H9 (cell line): Measurements from ENCODE around the gene MT3. TPM values are rescaled to one million over a fixed set of nuclear protein-coding genes. Genes with fewer than 3 reads are reported as not detected.

Source experiments
- DNase-seq: peaks from one replicate; pipeline ENCODE4 v3.0.0-alpha.2; 2017
- H2AFZ ChIP-seq: one replicate; pipeline ENCODE4 v1.6.1; 2013; ENCODE audit warnings: mild to moderate bottlenecking, low read length, control low read depth, moderate library complexity
- H2AK5ac ChIP-seq: 2 replicates; pipeline ENCODE4 v1.6.1; 2013; ENCODE audit warnings: low read length, control low read depth, mixed read lengths; ENCODE audit not compliant: insufficient read length
- H2BK120ac ChIP-seq: one replicate; pipeline ENCODE4 v1.6.1; 2013; ENCODE audit warnings: low read depth, mild to moderate bottlenecking, low read length, control low read depth, inconsistent platforms; ENCODE audit not compliant: poor library complexity, severe bottlenecking
- H2BK12ac ChIP-seq: 2 replicates; pipeline ENCODE4 v1.6.1; 2013; ENCODE audit warnings: low read length, control low read depth, mixed read lengths, low read depth; ENCODE audit not compliant: insufficient read length
- H2BK15ac ChIP-seq: 2 replicates; pipeline ENCODE4 v1.6.1; 2013; ENCODE audit warnings: low read depth, low read length, control low read depth
- H2BK20ac ChIP-seq: one replicate; pipeline ENCODE4 v1.6.1; 2013; ENCODE audit warnings: low read depth, mild to moderate bottlenecking, low read length, control low read depth, inconsistent platforms; ENCODE audit not compliant: poor library complexity, severe bottlenecking
- H2BK5ac ChIP-seq: 2 replicates; pipeline ENCODE4 v1.6.1; 2013; ENCODE audit warnings: low read length, control low read depth, mixed read lengths; ENCODE audit not compliant: insufficient read length
- H3K14ac ChIP-seq: 2 replicates; pipeline ENCODE4 v1.6.1; 2013; ENCODE audit warnings: low read length, control low read depth; ENCODE audit not compliant: insufficient read depth
- H3K18ac ChIP-seq: 2 replicates; pipeline ENCODE4 v1.6.1; 2013; ENCODE audit warnings: low read depth, mild to moderate bottlenecking, mixed read lengths, low read length, control low read depth; ENCODE audit not compliant: insufficient read length
- H3K23ac ChIP-seq: 2 replicates; pipeline ENCODE4 v1.6.1; 2013; ENCODE audit warnings: low read length, control low read depth, mixed read lengths, low read depth; ENCODE audit not compliant: insufficient read length
- H3K23me2 ChIP-seq: 2 replicates; pipeline ENCODE4 v1.6.1; 2013; ENCODE audit warnings: low read depth, mild to moderate bottlenecking, mixed read lengths, low read length, control low read depth; ENCODE audit not compliant: insufficient read length, poor library complexity, severe bottlenecking
- H3K27ac ChIP-seq: 2 replicates; pipeline ENCODE4 v1.5.1; 2013; ENCODE audit warnings: low read length, control low read depth, mixed read lengths, low read depth; ENCODE audit not compliant: insufficient read length
- H3K27me3 ChIP-seq: 2 replicates; pipeline ENCODE4 v1.6.1; 2013; ENCODE audit warnings: low read length, control low read depth, inconsistent platforms; ENCODE audit not compliant: insufficient read depth
- H3K4ac ChIP-seq: 2 replicates; pipeline ENCODE4 v1.6.1; 2013; ENCODE audit warnings: low read depth, mild to moderate bottlenecking, control low read depth, inconsistent platforms, low read length, moderate library complexity
- H3K4me1 ChIP-seq: 2 replicates; pipeline ENCODE4 v1.6.1; 2013; ENCODE audit warnings: low read length, control low read depth, inconsistent platforms; ENCODE audit not compliant: insufficient read depth
- H3K4me2 ChIP-seq: 2 replicates; pipeline ENCODE4 v1.6.1; 2013; ENCODE audit warnings: low read length, control low read depth, mixed read lengths; ENCODE audit not compliant: insufficient read length, insufficient read depth
- H3K56ac ChIP-seq: 2 replicates; pipeline ENCODE4 v1.6.1; 2013; ENCODE audit warnings: low read depth, mild to moderate bottlenecking, mixed read lengths, low read length, control low read depth; ENCODE audit not compliant: insufficient read length
- H3K79me1 ChIP-seq: 2 replicates; pipeline ENCODE4 v1.6.1; 2013; ENCODE audit warnings: low read depth, mild to moderate bottlenecking, moderate library complexity, low read length, control low read depth, inconsistent platforms; ENCODE audit not compliant: insufficient read depth, poor library complexity, severe bottlenecking
- H3K79me2 ChIP-seq: 2 replicates; pipeline ENCODE4 v1.6.1; 2013; ENCODE audit warnings: low read length, control low read depth, inconsistent platforms; ENCODE audit not compliant: insufficient read depth
- H3K9ac ChIP-seq: 2 replicates; pipeline ENCODE4 v1.6.1; 2013; ENCODE audit warnings: low read length, control low read depth, mixed read lengths; ENCODE audit not compliant: insufficient read length; ENCODE audit errors: extremely low read depth
- H3K9me3 ChIP-seq: one replicate; pipeline ENCODE4 v1.6.1; 2013; ENCODE audit warnings: low read depth, low read length, inconsistent platforms; ENCODE audit not compliant: control insufficient read depth
- H3T11ph ChIP-seq: one replicate; pipeline ENCODE4 v1.6.1; 2013; ENCODE audit warnings: mild to moderate bottlenecking, low read length, control low read depth, inconsistent platforms
- H4K20me1 ChIP-seq: one replicate; pipeline ENCODE4 v1.6.1; 2013; ENCODE audit not compliant: control insufficient read depth, insufficient read length, insufficient read depth
- H4K5ac ChIP-seq: 2 replicates; pipeline ENCODE4 v1.6.1; 2013; ENCODE audit warnings: low read depth, mild to moderate bottlenecking, mixed read lengths, low read length, control low read depth; ENCODE audit not compliant: insufficient read length
- H4K8ac ChIP-seq: replicated peaks from 2 replicates; pipeline ENCODE4 v1.6.1; 2013; ENCODE audit warnings: low read length, control low read depth, mixed read lengths, low read depth; ENCODE audit not compliant: insufficient read length
- H4K91ac ChIP-seq: 2 replicates; pipeline ENCODE4 v1.6.1; 2013; ENCODE audit warnings: low read depth, mild to moderate bottlenecking, moderate library complexity, mixed read lengths, low read length, control low read depth; ENCODE audit not compliant: insufficient read length
- H3K27ac Mint-ChIP-seq, 3 experiments: 2 replicates in 2 of 3; 3 replicates in 1 of 3; pipeline ENCODE4 v1.8.0; 2020 to 2021; ENCODE audit warnings: mixed read lengths in 3 of 3, mild to moderate bottlenecking in 1 of 3, moderate library complexity in 1 of 3
- H3K27me3 Mint-ChIP-seq: 2 replicates; pipeline ENCODE4 v1.8.0; 2021; ENCODE audit warnings: low read depth, mild to moderate bottlenecking, moderate library complexity, mixed read lengths
- H3K36me3 Mint-ChIP-seq, 3 experiments: 2 replicates in 2 of 3; 3 replicates in 1 of 3; pipeline ENCODE4 v1.8.0; 2020 to 2021; ENCODE audit warnings: low read depth in 3 of 3, mixed read lengths in 3 of 3; ENCODE audit not compliant: insufficient read depth in 1 of 3
- H3K4me1 Mint-ChIP-seq, 2 experiments: 2 replicates each; pipeline ENCODE4 v1.8.0; 2020; ENCODE audit warnings: mixed read lengths in 2 of 2
- H3K4me3 Mint-ChIP-seq, 2 experiments: 2 replicates in 1 of 2; 3 replicates in 1 of 2; pipeline ENCODE4 v1.8.0; 2020 to 2021; ENCODE audit warnings: mild to moderate bottlenecking in 2 of 2, mixed read lengths in 2 of 2, moderate library complexity in 1 of 2
- H3K9me3 Mint-ChIP-seq, 2 experiments: 2 replicates in 1 of 2; 3 replicates in 1 of 2; pipeline ENCODE4 v1.8.0; 2020; ENCODE audit warnings: mild to moderate bottlenecking in 2 of 2, mixed read lengths in 2 of 2, moderate library complexity in 1 of 2
- CTCF ChIP-seq: fragments of 200-600 bp; sonication (generic); conservative IDR thresholded peaks from 3 replicates; pipeline ENCODE4 v1.8.0; 2021; ENCODE audit warnings: antibody characterized with exemption, mild to moderate bottlenecking
- WGBS: extraction: QIAGEN DNeasy Blood & Tissue Kit; methylation state at CpG from one replicate; pipeline ENCODE4 v1.1.7; 2013; ENCODE audit warnings: missing lambda C conversion rate, low lambda C conversion rate, mixed read lengths; ENCODE audit not compliant: insufficient read length; ENCODE audit errors: extremely low coverage; 5-methylcytosine and 5-hydroxymethylcytosine counted together
- total RNA-seq: library from RNA; stranded (reverse); gene quantifications from 2 replicates; pipeline ENCODE4 v1.2.1, GENCODE V29; 2021

The MT3 gene
- total RNA-seq, 1 experiment from 2014 or later: not detected

- Histone ChIP-seq H3K23me2 (no peaks in the 10 kb centered on the region), H3K4me1 (peaks cover 4% of the 10 kb centered on the region; the same call in 1 of the 2 replicates), H3K9ac (no peak overlapping the region), H2BK12ac (no peak overlapping the region), H2AK5ac (no peak overlapping the region), H2BK20ac (no peak overlapping the region), H3K4ac (no peak overlapping the region), H4K5ac (no peak overlapping the region), H3K27ac (no peak overlapping the region), H3K79me1 (no peaks in the 10 kb centered on the region), H4K20me1 (no peaks in the 10 kb centered on the region), H3K79me2 (no peaks in the 10 kb centered on the region), H3K4me2 (no peak overlapping the region), H3K27me3 (no peaks in the 10 kb centered on the region), H2BK120ac (no peak overlapping the region), H2BK5ac (no peak overlapping the region), H3T11ph (no peak overlapping the region), H4K91ac (no peak overlapping the region), H4K8ac (no peak overlapping the region), H3K9me3 (no peaks in the 10 kb centered on the region), H3K56ac (no peak overlapping the region), H2BK15ac (no peak overlapping the region), H3K18ac (no peak overlapping the region), H2AFZ (no peak overlapping the region), H3K23ac (no peak overlapping the region), H3K14ac (no peak overlapping the region)
- DNase-seq: no peak
- Mint-ChIP-seq H3K4me3 (no peak overlapping the region), H3K9me3 (no peaks in the 10 kb centered on the region; a peak in 1 of 5 replicates), H3K4me1 (peaks cover 30 to 34% of the 10 kb centered on the region in 2 experiments), H3K36me3 (no peaks in the 10 kb centered on the region; a peak in 1 of 7 replicates), H3K27me3 (peaks cover 19% of the 10 kb centered on the region), H3K27ac (no peak overlapping the region)
- no CpG with 5 or more reads among the region's 5 CpGs for WGBS
- no peak for TF ChIP-seq CTCF
Observed at GRCh38 chr16:56549744-56550385, 39.5 kb upstream of the MT3 start.
